GM18907 (cell line): ENCODE results near the gene PDXDC1.
"Not testable (repeated sequence)": the region's sequence is repeated elsewhere in the genome, so short reads cannot be mapped to it uniquely, and the experiment has no call there.

Experiments
- ATAC-seq: cut with Tn5 transposase; IDR thresholded peaks from one replicate; pipeline ENCODE4 v1.9.1; 2021; ENCODE audit warnings: mild to moderate bottlenecking, moderate library complexity; ENCODE audit not compliant: unreplicated experiment

PDXDC1 gene

DNA sequence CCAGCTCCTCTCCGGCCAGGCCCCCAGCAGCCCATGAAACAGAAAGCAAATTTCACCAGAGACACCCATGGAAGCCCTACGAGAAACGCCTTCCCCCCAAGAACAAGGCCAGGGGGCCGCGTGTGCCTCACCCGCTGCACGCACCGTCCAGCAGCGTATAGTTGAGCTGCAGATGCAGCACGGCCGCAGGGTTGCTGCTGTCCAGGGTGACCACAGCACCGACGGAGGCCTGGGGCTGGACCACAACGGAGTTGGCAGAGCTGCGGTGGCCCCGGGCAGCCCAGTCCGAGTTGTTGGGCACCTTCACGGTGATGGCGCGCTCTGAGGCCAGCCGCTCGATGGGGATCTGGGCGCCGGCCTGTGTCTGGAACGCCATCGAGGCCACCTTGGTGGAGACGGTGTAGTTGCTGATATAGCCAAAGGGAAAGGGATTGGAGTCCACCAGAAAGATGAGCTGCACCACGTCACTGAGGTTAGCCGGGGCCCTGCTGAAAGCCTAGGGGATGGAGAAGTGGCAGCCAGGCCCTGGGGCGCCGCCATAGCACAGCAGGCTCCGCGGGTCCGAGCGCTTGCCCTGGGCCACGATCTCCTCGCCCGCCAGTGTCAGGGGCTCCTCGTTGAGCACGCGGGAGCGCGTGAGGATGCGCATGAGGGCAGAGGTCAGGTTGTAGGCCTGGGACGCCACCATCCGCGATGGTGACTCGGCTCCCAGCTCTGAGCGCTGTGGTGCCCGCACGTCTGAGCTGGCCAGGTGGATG, 156.3 kb downstream of the PDXDC1 start:
- not testable (repeated sequence) for ATAC-seq

GRCh38 chr16:15132719-15133428, 158.0 kb downstream of the PDXDC1 start:
- ATAC-seq = not testable (repeated sequence)

DNA sequence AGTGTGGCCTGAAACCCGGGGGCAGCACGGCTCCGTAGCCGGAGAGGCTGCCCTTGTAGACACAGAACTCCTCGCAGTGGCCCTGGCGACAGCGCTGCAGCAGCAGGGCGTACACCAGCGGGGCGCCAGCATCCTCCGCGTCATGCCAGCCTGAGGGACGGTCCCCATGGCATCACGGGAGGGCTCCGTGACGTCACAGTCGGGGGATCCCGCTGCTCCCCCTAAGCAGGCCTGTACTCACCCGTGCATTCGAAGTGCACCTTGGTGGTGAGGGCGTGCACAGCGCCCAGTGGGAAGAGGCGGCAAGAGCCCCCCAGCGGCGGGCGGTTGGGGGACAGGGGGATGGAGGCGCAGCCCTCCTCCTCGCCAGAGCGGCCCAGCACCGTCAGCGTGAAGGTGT, 158.7 kb downstream of the PDXDC1 start:
- not testable (repeated sequence) for ATAC-seq

DNA sequence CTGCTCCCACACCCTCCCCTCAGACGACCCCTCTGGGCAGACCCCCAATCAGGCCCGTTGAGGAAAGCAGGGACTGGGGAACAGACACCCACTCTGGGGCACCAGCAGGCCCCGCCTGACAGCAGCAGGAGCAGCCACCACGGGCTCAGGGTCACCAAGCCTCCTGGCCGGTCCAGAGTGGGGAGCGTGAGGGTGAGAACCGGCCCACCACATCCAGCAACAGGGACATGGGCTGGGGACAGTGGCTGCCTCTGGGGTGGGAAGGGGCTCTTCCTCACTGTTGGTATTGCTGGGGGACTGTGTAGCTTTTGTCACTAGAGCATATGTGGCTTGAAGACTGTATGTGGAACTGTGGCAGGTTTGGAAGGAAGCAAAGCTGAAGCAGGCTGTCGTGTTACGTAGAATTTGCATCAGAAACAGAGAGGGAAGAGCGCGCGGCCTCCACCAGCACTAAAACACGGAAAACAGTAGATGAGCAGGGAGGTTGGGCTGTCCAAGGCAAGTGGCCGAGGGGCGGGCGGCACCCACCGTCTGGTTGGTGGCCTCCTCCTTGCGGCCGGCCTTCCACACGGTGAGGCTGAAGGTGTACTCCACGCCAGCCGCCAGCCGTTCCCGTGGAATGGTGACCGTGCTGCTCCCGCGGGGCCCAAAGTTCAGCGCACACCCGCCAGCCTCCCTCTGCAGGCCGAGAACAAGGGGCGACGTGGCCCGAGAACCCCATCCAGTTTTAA, 160.1 kb downstream of the PDXDC1 start:
- not testable (repeated sequence) for ATAC-seq

DNA sequence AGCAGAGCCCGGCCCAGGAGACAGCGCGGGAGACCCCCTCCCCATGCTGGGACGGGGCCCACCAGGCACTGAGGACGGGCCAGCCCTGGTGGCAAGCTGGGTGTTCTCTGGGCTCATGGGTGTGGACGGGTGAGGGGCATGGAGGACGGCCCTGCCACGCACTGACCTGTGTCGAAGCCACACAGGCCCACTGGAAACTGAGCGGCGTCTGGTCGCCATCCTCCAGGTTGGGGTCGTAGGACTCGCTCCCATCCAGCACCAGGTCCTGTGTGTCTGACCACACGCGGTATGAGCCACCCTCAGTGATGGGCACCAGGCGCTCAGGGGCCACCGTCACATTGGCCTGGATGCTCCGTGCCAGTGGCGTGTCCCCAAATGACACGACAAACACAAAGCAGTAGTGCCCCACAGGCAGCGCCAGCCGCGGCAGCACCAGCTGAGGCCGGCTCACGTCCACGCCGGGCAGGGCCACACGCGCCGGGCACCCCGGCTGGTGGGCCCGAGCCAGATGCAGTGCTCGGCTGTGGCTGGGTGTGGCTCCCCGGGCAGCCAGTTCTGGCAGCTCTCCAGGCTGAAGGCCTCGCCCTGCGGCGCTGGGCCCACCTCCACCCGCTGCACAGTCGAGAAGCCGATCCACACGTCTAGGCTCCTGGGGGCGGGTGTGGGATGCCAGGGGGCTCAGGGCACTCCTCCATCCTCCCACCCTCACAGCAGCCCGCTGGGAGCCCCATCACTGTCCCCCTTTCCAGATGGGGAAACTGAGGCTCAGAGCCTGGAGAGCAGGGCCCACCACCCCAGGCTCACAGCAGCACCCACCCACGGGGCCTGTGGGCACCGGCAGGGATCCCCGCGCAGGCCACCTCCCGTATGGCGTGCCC, 160.9 kb downstream of the PDXDC1 start:
- ATAC-seq = not testable (repeated sequence)

- ATAC-seq = not testable (repeated sequence)
Measured at GRCh38 chr16:15137514-15137913, 162.7 kb downstream of the PDXDC1 start.

DNA sequence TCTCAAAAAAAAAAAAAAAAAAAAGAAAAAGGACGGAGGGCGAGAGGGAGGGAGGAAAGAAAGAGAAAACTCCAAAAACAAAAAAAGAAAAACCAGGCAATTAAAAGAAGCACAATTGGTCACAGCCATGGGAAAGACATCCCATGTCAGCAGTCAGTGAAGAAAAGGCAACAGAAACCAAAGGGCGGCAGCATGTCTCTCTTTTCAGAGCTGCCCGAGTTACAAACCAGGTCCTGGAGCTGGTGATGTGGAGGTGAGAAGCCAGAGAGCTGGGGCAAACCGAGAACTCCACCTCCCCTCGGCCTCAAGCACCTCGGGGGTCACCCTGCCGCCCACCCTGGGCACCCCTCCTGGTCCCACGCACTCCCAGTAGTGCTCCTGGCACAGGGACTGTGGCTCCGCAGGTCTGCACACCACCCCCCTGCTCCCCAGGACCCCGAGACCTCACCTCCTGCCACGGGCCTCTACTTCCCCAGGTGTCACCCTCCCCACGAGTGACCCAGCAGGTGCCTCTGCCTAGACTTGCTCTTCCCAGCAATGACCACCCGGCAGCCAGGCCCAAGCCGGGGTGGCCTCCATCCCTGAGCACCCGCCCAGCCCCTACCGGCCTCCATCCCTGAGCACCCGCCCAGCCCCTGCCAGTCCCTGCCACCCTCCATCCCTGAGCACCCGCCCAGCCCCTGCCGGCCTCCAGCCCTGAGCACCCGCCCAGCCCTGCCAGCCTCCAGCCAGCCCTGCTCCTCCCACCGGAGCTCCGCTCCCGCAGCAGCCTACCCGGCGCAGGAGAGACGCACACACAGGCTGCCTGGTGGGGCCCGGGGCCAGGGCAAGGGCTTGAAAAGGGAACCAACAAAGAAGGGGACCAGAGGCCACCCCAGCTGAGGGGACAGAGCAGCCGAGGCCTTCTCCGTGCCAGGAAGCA, 165.9 kb downstream of the PDXDC1 start:
- not testable (repeated sequence) for ATAC-seq

- ATAC-seq = no peak
Measured at GRCh38 chr16:15141586-15141985, 166.8 kb downstream of the PDXDC1 start.

DNA sequence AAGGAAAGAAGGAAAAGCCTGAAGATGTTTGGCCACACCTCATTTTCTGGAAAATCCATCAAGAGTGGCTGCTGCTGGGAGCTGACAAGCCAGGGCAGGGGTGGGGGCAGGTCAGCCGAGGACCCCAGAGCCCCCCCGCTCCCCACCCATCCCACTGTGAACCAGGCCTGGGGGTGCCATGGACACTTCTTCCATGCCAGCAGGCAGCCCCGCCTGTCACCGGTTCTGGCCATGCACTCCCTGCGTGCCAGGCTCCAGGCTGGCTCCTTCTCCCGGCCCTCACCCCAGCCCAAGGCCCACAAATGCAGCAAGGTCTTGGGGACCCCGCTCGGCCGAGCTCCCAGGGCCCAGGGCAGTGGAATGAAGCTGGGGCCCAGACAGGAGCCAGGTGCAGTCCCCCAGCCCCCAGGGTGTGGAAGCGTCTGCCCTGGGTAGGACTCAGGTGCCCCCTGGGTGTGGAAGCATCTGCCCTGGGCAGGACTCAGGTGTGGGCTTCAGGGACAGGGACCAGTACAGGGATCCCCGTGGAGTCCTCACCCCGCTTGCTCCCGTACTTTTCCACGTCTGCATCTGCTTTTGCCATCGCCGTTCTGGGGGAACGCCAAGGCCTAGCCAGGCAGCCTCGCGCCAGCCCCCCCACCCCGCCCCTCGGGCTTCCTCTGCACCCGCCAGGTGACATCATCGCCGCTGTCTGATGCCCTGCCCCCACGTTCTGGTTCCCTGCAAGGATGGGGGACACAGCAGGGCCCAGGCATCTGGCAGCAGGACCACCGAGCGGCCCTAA, 167.5 kb downstream of the PDXDC1 start:
- ATAC-seq = not testable (repeated sequence)

- not testable (repeated sequence) for ATAC-seq
Measured at GRCh38 chr16:15142891-15143600, 168.2 kb downstream of the PDXDC1 start.

- not testable (repeated sequence) for ATAC-seq
Measured at GRCh38 chr16:15143601-15144091, 168.8 kb downstream of the PDXDC1 start.

DNA sequence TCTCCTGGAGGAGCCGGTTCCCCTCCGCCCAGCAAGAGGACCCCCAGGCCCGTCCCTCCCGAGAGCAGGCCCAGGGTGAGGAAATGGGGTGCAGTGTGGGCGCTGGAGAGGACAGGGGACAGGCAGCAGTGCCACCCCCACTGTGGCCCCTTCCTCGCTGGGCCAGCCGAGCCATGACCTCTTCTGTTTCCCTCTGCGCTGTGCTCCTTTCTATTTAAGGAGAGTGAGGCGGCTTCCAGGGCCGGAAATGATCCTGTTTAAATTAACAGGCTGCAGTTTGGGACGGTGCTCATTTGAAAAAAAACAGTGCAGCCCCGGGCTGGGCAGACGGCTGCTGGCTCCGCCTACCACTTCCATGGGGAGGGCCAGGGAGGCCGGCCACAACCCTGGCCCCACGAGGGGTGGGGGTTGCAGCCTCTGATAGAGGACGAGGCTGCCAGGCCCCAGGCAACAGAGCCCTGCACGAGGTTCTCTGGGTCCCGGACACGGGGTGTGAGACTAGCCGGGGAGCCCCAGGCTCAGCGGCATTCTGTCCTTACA, 169.3 kb downstream of the PDXDC1 start:
- not testable (repeated sequence) for ATAC-seq

DNA sequence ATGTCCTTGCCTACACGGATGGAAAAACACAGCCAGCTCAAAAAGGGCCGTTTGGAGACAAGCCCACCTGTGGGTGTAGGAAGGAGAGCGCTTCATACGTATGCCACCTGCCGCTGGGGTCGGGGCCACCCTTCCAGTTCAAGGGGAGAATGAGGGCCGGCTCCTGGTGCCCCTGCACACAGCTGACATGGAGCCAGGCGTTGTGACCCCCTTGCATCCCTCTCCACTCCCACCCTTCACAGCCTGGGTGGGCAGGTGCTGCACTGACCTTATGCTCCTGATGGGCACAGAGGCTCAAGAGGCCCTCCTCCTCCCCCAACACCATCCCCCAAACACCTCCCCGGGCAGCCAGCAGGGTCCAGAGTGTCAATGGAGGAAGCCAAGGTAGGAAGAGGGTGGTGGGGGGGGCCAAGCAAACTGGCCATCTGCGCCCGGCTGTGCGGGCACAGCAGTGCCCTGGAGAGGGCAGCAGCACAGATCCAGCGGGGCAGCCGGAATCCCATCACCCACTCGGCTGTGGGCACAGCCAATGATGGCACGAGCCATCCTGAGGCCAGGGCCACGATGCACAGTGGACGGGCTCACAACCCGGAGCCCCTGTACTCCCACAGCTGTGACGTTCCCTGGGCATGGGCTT, 170.1 kb downstream of the PDXDC1 start:
- not testable (repeated sequence) for ATAC-seq

GRCh38 chr16:15145418-15146263, 170.8 kb downstream of the PDXDC1 start:
- not testable (repeated sequence) for ATAC-seq

- not testable (repeated sequence) for ATAC-seq
Measured at GRCh38 chr16:15146264-15146662, 171.4 kb downstream of the PDXDC1 start.

DNA sequence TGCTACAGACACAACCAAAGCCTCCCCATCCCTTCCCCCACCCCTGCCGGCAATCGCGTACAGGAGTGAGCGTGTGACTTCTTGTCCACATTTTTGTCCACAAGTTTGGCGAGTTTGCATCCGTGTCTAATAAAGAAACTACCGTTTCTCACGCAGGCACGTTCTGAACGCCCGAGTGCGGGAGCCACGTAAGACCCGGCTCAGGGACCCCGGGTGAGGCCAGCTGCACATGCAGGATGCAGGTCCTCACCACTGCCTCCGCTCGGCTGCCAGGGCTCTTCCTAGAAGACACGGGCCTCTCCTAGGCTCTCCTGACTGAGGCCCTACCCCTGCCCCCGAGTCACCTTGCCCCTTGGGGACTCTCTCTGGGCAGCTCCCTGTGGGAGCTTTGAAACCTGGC, 174.0 kb downstream of the PDXDC1 start:
- ATAC-seq = not testable (repeated sequence)
